ENCODE results near the gene GABBR2.

The GABBR2 gene

DNA sequence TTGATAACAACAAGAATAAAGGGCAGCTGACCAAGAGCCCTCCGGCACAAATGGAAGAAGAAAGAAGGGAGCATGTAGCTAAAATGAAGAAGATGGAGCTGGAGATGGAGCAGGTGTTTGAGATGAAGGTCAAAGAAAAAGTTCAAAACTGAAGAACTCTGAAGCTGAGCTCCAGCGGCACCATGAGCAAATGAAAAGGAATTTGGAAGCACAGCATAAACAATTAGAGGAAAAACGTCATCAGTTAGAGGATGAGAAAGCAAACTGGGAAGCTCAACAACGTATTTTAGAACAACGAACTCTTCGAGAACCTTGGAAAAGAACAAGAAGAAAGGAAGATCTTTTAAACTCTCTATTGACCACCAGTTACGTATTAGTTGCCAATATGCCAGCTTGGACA lies 100.9 kb downstream of the GABBR2 start:
- TF ChIP-seq, protein P1, sequence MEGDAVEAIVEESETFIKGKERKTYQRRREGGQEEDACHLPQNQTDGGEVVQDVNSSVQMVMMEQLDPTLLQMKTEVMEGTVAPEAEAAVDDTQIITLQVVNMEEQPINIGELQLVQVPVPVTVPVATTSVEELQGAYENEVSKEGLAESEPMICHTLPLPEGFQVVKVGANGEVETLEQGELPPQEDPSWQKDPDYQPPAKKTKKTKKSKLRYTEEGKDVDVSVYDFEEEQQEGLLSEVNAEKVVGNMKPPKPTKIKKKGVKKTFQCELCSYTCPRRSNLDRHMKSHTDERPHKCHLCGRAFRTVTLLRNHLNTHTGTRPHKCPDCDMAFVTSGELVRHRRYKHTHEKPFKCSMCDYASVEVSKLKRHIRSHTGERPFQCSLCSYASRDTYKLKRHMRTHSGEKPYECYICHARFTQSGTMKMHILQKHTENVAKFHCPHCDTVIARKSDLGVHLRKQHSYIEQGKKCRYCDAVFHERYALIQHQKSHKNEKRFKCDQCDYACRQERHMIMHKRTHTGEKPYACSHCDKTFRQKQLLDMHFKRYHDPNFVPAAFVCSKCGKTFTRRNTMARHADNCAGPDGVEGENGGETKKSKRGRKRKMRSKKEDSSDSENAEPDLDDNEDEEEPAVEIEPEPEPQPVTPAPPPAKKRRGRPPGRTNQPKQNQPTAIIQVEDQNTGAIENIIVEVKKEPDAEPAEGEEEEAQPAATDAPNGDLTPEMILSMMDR (IDR thresholded peaks at IDR 0.05; ENCODE audit: low read length, missing control alignments), result no peak
- DNase-seq (ENCODE audit: low read depth), result peak; percentile 94
- H3K4me3 ChIP-seq (replicated peaks; ENCODE audit: low read depth, low read length), result no peak overlapping the region

GRCh38 chr9:98607152-98607551 lies 101.6 kb downstream of the GABBR2 start:
- peak; percentile 44 for DNase-seq (ENCODE audit: low read depth)
- TF ChIP-seq, protein P1 (IDR thresholded peaks at IDR 0.05; ENCODE audit: low read length, missing control alignments), result no peak
- no peak overlapping the region for H3K4me3 ChIP-seq (replicated peaks; ENCODE audit: low read depth, low read length)

- H3K4me3 ChIP-seq (replicated peaks; ENCODE audit: low read depth, low read length), result no peak overlapping the region
- no peak for DNase-seq (ENCODE audit: low read depth)
- TF ChIP-seq, protein P1 (IDR thresholded peaks at IDR 0.05; ENCODE audit: low read length, missing control alignments), result no peak
Observed at GRCh38 chr9:98606730-98607129, 102.0 kb downstream of the GABBR2 start.

GRCh38 chr9:98605116-98605515 lies 103.6 kb downstream of the GABBR2 start:
- DNase-seq (ENCODE audit: low read depth), result no peak
- TF ChIP-seq, protein P1 (IDR thresholded peaks at IDR 0.05; ENCODE audit: low read length, missing control alignments), result no peak
- no peak overlapping the region for H3K4me3 ChIP-seq (replicated peaks; ENCODE audit: low read depth, low read length)

GRCh38 chr9:98603821-98604383 lies 104.8 kb downstream of the GABBR2 start:
- no peak overlapping the region for H3K4me3 ChIP-seq (replicated peaks; ENCODE audit: low read depth, low read length)
- TF ChIP-seq, protein P1 (IDR thresholded peaks at IDR 0.05; ENCODE audit: low read length, missing control alignments), result no peak
- DNase-seq (ENCODE audit: low read depth), result peak; percentile 93

DNA sequence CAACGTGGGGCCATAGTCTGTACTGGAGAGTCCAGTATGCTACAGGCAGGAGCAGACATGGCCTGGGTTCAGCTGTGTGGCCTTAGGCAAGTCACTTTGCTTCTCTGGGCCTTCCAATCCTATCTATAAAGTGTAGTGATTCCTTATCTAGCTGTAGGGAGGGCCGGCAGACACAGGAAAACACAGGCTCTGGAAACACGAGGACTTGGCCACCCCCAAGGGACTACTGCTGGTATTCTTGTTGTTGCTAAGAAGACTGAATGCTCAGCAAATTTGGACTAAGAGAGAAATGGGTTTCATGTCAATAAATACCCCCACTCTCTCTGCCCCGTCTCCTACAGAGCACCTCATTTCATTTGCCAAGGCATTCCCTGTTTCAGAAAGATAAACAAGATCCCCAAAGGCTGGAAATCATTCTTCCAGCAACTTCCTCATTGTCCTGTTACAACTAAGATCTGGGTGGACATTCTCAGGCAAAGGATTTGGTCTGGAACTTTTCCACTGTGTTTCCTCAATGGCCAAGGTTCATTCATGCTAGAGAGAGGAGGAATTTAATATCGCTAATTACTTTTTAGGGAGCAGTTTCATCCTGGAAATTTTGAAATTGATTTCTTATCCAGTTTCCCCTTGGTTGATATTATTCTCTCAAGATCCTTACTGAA lies 105.8 kb downstream of the GABBR2 start:
- DNase-seq (ENCODE audit: low read depth), result peak; percentile 58
- TF ChIP-seq, protein P1 (IDR thresholded peaks at IDR 0.05; ENCODE audit: low read length, missing control alignments), result no peak
- no peak overlapping the region for H3K4me3 ChIP-seq (replicated peaks; ENCODE audit: low read depth, low read length)

DNA sequence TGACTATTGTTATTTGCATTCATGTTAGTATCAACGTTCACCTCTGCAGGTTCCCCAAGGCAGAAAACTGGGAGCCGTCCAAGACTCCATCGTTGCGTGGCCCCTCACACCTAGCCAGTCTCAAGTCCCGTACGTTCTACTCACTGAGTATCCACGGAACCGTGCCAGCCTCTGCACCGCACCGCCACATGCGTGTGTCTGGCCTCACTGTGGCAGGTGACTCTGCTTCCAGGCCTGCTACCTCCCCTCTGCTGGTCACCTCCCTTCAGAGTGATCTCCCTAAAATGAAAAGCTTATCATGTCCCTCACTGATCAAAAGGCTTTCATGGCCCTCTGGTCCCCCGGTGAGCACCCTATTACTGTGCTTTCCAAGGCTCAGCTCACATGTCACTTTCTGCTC lies 108.1 kb downstream of the GABBR2 start:
- no peak overlapping the region for H3K4me3 ChIP-seq (replicated peaks; ENCODE audit: low read depth, low read length)
- TF ChIP-seq, protein P1 (IDR thresholded peaks at IDR 0.05; ENCODE audit: low read length, missing control alignments), result no peak
- no peak for DNase-seq (ENCODE audit: low read depth)

Data from fibroblast of pulmonary artery (primary cell).